ENCODE results near the gene PDZD2. TPM values are rescaled to one million over a fixed set of nuclear protein-coding genes. Genes with fewer than 3 reads are reported as not detected.

PDZD2 gene
- total RNA-seq, 1 donor from 2014 or later = 70.9 TPM

GRCh38 chr5:32090026-32090754 lies 451.3 kb downstream of the PDZD2 start:
- H3K4me1 ChIP-seq = no peaks in the 10 kb centered on the region
- H3K27ac ChIP-seq = no peak overlapping the region
- ATAC-seq (no peak), DNase-seq (peak; percentile 44)
- no peaks in the 10 kb centered on the region for H3K9me3 ChIP-seq
- H3K4me3 ChIP-seq = no peak overlapping the region
- no peaks in the 10 kb centered on the region for H3K27me3 ChIP-seq
- TF ChIP-seq, protein P1, sequence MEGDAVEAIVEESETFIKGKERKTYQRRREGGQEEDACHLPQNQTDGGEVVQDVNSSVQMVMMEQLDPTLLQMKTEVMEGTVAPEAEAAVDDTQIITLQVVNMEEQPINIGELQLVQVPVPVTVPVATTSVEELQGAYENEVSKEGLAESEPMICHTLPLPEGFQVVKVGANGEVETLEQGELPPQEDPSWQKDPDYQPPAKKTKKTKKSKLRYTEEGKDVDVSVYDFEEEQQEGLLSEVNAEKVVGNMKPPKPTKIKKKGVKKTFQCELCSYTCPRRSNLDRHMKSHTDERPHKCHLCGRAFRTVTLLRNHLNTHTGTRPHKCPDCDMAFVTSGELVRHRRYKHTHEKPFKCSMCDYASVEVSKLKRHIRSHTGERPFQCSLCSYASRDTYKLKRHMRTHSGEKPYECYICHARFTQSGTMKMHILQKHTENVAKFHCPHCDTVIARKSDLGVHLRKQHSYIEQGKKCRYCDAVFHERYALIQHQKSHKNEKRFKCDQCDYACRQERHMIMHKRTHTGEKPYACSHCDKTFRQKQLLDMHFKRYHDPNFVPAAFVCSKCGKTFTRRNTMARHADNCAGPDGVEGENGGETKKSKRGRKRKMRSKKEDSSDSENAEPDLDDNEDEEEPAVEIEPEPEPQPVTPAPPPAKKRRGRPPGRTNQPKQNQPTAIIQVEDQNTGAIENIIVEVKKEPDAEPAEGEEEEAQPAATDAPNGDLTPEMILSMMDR (IDR thresholded peaks at IDR 0.05) = no peak
- H3K36me3 ChIP-seq = peaks cover 33% of the 10 kb centered on the region
- intact Hi-C loops (cut with DNase I) = no loop called here

GRCh38 chr5:32090755-32091128 lies 451.8 kb downstream of the PDZD2 start:
- Histone ChIP-seq H3K4me3 (no peak overlapping the region), H3K27ac (no peak overlapping the region), H3K36me3 (peaks cover 33% of the 10 kb centered on the region), H3K9me3 (no peaks in the 10 kb centered on the region), H3K27me3 (no peaks in the 10 kb centered on the region), H3K4me1 (no peaks in the 10 kb centered on the region)
- no peak for DNase-seq
- no peak for ATAC-seq
- intact Hi-C loops (cut with DNase I) = no loop called here
- TF ChIP-seq, protein P1 (IDR thresholded peaks at IDR 0.05) = no peak

- Histone ChIP-seq H3K9me3 (no peaks in the 10 kb centered on the region), H3K27me3 (no peaks in the 10 kb centered on the region), H3K36me3 (peaks cover 30% of the 10 kb centered on the region), H3K27ac (no peak overlapping the region), H3K4me1 (no peaks in the 10 kb centered on the region), H3K4me3 (no peak overlapping the region)
- DNase-seq = no peak
- TF ChIP-seq, protein P1 (IDR thresholded peaks at IDR 0.05) = peak; percentile 74
- ATAC-seq = peak; percentile 84
- intact Hi-C loops (cut with DNase I) = no loop called here
Measured at GRCh38 chr5:32092938-32093812, 454.2 kb downstream of the PDZD2 start.

- intact Hi-C loops (cut with DNase I) = no loop called here
- H3K4me1 ChIP-seq = peaks cover 5% of the 10 kb centered on the region
- no peak overlapping the region for H3K4me3 ChIP-seq
- DNase-seq (no peak), ATAC-seq (no peak)
- H3K36me3 ChIP-seq = peaks cover 33% of the 10 kb centered on the region
- H3K27me3 ChIP-seq = no peaks in the 10 kb centered on the region
- TF ChIP-seq, protein P1 (IDR thresholded peaks at IDR 0.05) = no peak
- no peaks in the 10 kb centered on the region for H3K9me3 ChIP-seq
- no peak overlapping the region for H3K27ac ChIP-seq
Measured at GRCh38 chr5:32094691-32095090, 455.8 kb downstream of the PDZD2 start.

DNA sequence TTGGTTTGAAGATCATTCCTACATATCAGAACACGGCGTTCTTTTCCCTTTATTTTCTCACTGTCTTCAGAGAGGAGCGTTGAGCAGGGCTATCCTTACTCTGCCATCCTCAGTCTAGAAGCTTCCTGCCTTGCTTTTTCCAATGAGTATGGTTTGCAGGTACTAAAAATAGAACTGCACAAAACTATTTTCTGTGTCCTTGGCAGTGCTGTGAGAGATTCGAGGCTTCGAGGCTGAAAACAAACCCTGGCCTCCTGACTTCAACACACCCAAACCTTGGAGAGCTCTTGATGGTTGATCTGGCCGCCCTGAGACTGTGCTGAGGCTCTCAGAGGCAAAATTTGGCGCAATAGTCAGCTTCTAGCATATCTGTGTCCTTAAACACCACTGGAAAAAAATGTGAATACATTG lies 456.3 kb downstream of the PDZD2 start:
- H3K27ac ChIP-seq = no peak overlapping the region

More for the DNA sequence above, 456.3 kb downstream of the PDZD2 start:
- peak; percentile 65 for ATAC-seq
- H3K4me1 ChIP-seq = peaks cover 5% of the 10 kb centered on the region
- TF ChIP-seq, protein P1 (IDR thresholded peaks at IDR 0.05) = no peak
- intact Hi-C loops (cut with DNase I) = no loop called here
- H3K36me3 ChIP-seq = peaks cover 38% of the 10 kb centered on the region
- H3K27me3 ChIP-seq = no peaks in the 10 kb centered on the region
- no peak overlapping the region for H3K4me3 ChIP-seq
- no peak for DNase-seq
- H3K9me3 ChIP-seq = no peaks in the 10 kb centered on the region

Data from upper lobe of right lung (tissue), 1 donor.